H9 (cell line): ENCODE results near the gene MRPS16. TPM values are rescaled to one million over a fixed set of nuclear protein-coding genes. Genes with fewer than 3 reads are reported as not detected.

Experiments
- DNase-seq: peaks from one replicate; pipeline ENCODE4 v3.0.0-alpha.2; 2017
- H2AFZ ChIP-seq: one replicate; pipeline ENCODE4 v1.6.1; 2013; ENCODE audit warnings: mild to moderate bottlenecking, low read length, control low read depth, moderate library complexity
- H2AK5ac ChIP-seq: 2 replicates; pipeline ENCODE4 v1.6.1; 2013; ENCODE audit warnings: low read length, control low read depth, mixed read lengths; ENCODE audit not compliant: insufficient read length
- H2BK120ac ChIP-seq: one replicate; pipeline ENCODE4 v1.6.1; 2013; ENCODE audit warnings: low read depth, mild to moderate bottlenecking, low read length, control low read depth, inconsistent platforms; ENCODE audit not compliant: poor library complexity, severe bottlenecking
- H2BK12ac ChIP-seq: 2 replicates; pipeline ENCODE4 v1.6.1; 2013; ENCODE audit warnings: low read length, control low read depth, mixed read lengths, low read depth; ENCODE audit not compliant: insufficient read length
- H2BK15ac ChIP-seq: 2 replicates; pipeline ENCODE4 v1.6.1; 2013; ENCODE audit warnings: low read depth, low read length, control low read depth
- H2BK20ac ChIP-seq: one replicate; pipeline ENCODE4 v1.6.1; 2013; ENCODE audit warnings: low read depth, mild to moderate bottlenecking, low read length, control low read depth, inconsistent platforms; ENCODE audit not compliant: poor library complexity, severe bottlenecking
- H2BK5ac ChIP-seq: 2 replicates; pipeline ENCODE4 v1.6.1; 2013; ENCODE audit warnings: low read length, control low read depth, mixed read lengths; ENCODE audit not compliant: insufficient read length
- H3K14ac ChIP-seq: 2 replicates; pipeline ENCODE4 v1.6.1; 2013; ENCODE audit warnings: low read length, control low read depth; ENCODE audit not compliant: insufficient read depth
- H3K18ac ChIP-seq: 2 replicates; pipeline ENCODE4 v1.6.1; 2013; ENCODE audit warnings: low read depth, mild to moderate bottlenecking, mixed read lengths, low read length, control low read depth; ENCODE audit not compliant: insufficient read length
- H3K23ac ChIP-seq: 2 replicates; pipeline ENCODE4 v1.6.1; 2013; ENCODE audit warnings: low read length, control low read depth, mixed read lengths, low read depth; ENCODE audit not compliant: insufficient read length
- H3K23me2 ChIP-seq: 2 replicates; pipeline ENCODE4 v1.6.1; 2013; ENCODE audit warnings: low read depth, mild to moderate bottlenecking, mixed read lengths, low read length, control low read depth; ENCODE audit not compliant: insufficient read length, poor library complexity, severe bottlenecking
- H3K27ac ChIP-seq: 2 replicates; pipeline ENCODE4 v1.5.1; 2013; ENCODE audit warnings: low read length, control low read depth, mixed read lengths, low read depth; ENCODE audit not compliant: insufficient read length
- H3K27me3 ChIP-seq: 2 replicates; pipeline ENCODE4 v1.6.1; 2013; ENCODE audit warnings: low read length, control low read depth, inconsistent platforms; ENCODE audit not compliant: insufficient read depth
- H3K4ac ChIP-seq: 2 replicates; pipeline ENCODE4 v1.6.1; 2013; ENCODE audit warnings: low read depth, mild to moderate bottlenecking, control low read depth, inconsistent platforms, low read length, moderate library complexity
- H3K4me1 ChIP-seq: 2 replicates; pipeline ENCODE4 v1.6.1; 2013; ENCODE audit warnings: low read length, control low read depth, inconsistent platforms; ENCODE audit not compliant: insufficient read depth
- H3K4me2 ChIP-seq: 2 replicates; pipeline ENCODE4 v1.6.1; 2013; ENCODE audit warnings: low read length, control low read depth, mixed read lengths; ENCODE audit not compliant: insufficient read length, insufficient read depth
- H3K56ac ChIP-seq: 2 replicates; pipeline ENCODE4 v1.6.1; 2013; ENCODE audit warnings: low read depth, mild to moderate bottlenecking, mixed read lengths, low read length, control low read depth; ENCODE audit not compliant: insufficient read length
- H3K79me1 ChIP-seq: 2 replicates; pipeline ENCODE4 v1.6.1; 2013; ENCODE audit warnings: low read depth, mild to moderate bottlenecking, moderate library complexity, low read length, control low read depth, inconsistent platforms; ENCODE audit not compliant: insufficient read depth, poor library complexity, severe bottlenecking
- H3K79me2 ChIP-seq: 2 replicates; pipeline ENCODE4 v1.6.1; 2013; ENCODE audit warnings: low read length, control low read depth, inconsistent platforms; ENCODE audit not compliant: insufficient read depth
- H3K9ac ChIP-seq: 2 replicates; pipeline ENCODE4 v1.6.1; 2013; ENCODE audit warnings: low read length, control low read depth, mixed read lengths; ENCODE audit not compliant: insufficient read length; ENCODE audit errors: extremely low read depth
- H3K9me3 ChIP-seq: one replicate; pipeline ENCODE4 v1.6.1; 2013; ENCODE audit warnings: low read depth, low read length, inconsistent platforms; ENCODE audit not compliant: control insufficient read depth
- H3T11ph ChIP-seq: one replicate; pipeline ENCODE4 v1.6.1; 2013; ENCODE audit warnings: mild to moderate bottlenecking, low read length, control low read depth, inconsistent platforms
- H4K20me1 ChIP-seq: one replicate; pipeline ENCODE4 v1.6.1; 2013; ENCODE audit not compliant: control insufficient read depth, insufficient read length, insufficient read depth
- H4K5ac ChIP-seq: 2 replicates; pipeline ENCODE4 v1.6.1; 2013; ENCODE audit warnings: low read depth, mild to moderate bottlenecking, mixed read lengths, low read length, control low read depth; ENCODE audit not compliant: insufficient read length
- H4K8ac ChIP-seq: replicated peaks from 2 replicates; pipeline ENCODE4 v1.6.1; 2013; ENCODE audit warnings: low read length, control low read depth, mixed read lengths, low read depth; ENCODE audit not compliant: insufficient read length
- H4K91ac ChIP-seq: 2 replicates; pipeline ENCODE4 v1.6.1; 2013; ENCODE audit warnings: low read depth, mild to moderate bottlenecking, moderate library complexity, mixed read lengths, low read length, control low read depth; ENCODE audit not compliant: insufficient read length
- H3K27ac Mint-ChIP-seq, 3 experiments: 2 replicates in 2 of 3; 3 replicates in 1 of 3; pipeline ENCODE4 v1.8.0; 2020 to 2021; ENCODE audit warnings: mixed read lengths in 3 of 3, mild to moderate bottlenecking in 1 of 3, moderate library complexity in 1 of 3
- H3K27me3 Mint-ChIP-seq: 2 replicates; pipeline ENCODE4 v1.8.0; 2021; ENCODE audit warnings: low read depth, mild to moderate bottlenecking, moderate library complexity, mixed read lengths
- H3K36me3 Mint-ChIP-seq, 3 experiments: 2 replicates in 2 of 3; 3 replicates in 1 of 3; pipeline ENCODE4 v1.8.0; 2020 to 2021; ENCODE audit warnings: low read depth in 3 of 3, mixed read lengths in 3 of 3; ENCODE audit not compliant: insufficient read depth in 1 of 3
- H3K4me1 Mint-ChIP-seq, 2 experiments: 2 replicates each; pipeline ENCODE4 v1.8.0; 2020; ENCODE audit warnings: mixed read lengths in 2 of 2
- H3K4me3 Mint-ChIP-seq, 2 experiments: 2 replicates in 1 of 2; 3 replicates in 1 of 2; pipeline ENCODE4 v1.8.0; 2020 to 2021; ENCODE audit warnings: mild to moderate bottlenecking in 2 of 2, mixed read lengths in 2 of 2, moderate library complexity in 1 of 2
- H3K9me3 Mint-ChIP-seq, 2 experiments: 2 replicates in 1 of 2; 3 replicates in 1 of 2; pipeline ENCODE4 v1.8.0; 2020; ENCODE audit warnings: mild to moderate bottlenecking in 2 of 2, mixed read lengths in 2 of 2, moderate library complexity in 1 of 2
- CTCF ChIP-seq: fragments of 200-600 bp; sonication (generic); conservative IDR thresholded peaks from 3 replicates; pipeline ENCODE4 v1.8.0; 2021; ENCODE audit warnings: antibody characterized with exemption, mild to moderate bottlenecking
- WGBS: extraction: QIAGEN DNeasy Blood & Tissue Kit; methylation state at CpG from one replicate; pipeline ENCODE4 v1.1.7; 2013; ENCODE audit warnings: missing lambda C conversion rate, low lambda C conversion rate, mixed read lengths; ENCODE audit not compliant: insufficient read length; ENCODE audit errors: extremely low coverage; 5-methylcytosine and 5-hydroxymethylcytosine counted together
- total RNA-seq: library from RNA; stranded (reverse); gene quantifications from 2 replicates; pipeline ENCODE4 v1.2.1, GENCODE V29; 2021

The MRPS16 gene
- total RNA-seq, 1 experiment from 2014 or later, result 122 TPM

- WGBS, result no CpG with 5 or more reads among the region's 1 CpG
- Mint-ChIP-seq H3K4me1 (no peaks in the 10 kb centered on the region), H3K36me3 (peaks cover 0 to 12% (median 11%) of the 10 kb centered on the region in 3 experiments; a peak in 5 of 7 replicates), H3K4me3 (no peak overlapping the region), H3K9me3 (no peaks in the 10 kb centered on the region), H3K27me3 (no peaks in the 10 kb centered on the region), H3K27ac (no peak overlapping the region)
- Histone ChIP-seq H3K23me2 (no peaks in the 10 kb centered on the region), H3K79me1 (no peaks in the 10 kb centered on the region), H3K9me3 (no peaks in the 10 kb centered on the region), H3K14ac (no peak overlapping the region), H2BK5ac (no peak overlapping the region), H4K91ac (no peak overlapping the region), H3K4me2 (no peak overlapping the region), H4K8ac (no peak overlapping the region), H3K27me3 (no peaks in the 10 kb centered on the region), H4K20me1 (no peaks in the 10 kb centered on the region), H3K4ac (no peak overlapping the region), H2BK20ac (no peak overlapping the region), H2BK120ac (no peak overlapping the region), H2BK15ac (no peak overlapping the region), H2BK12ac (no peak overlapping the region), H3K79me2 (no peaks in the 10 kb centered on the region), H3K23ac (no peak overlapping the region), H3K27ac (no peak overlapping the region), H4K5ac (no peak overlapping the region), H3T11ph (no peak overlapping the region), H2AK5ac (no peak overlapping the region), H3K9ac (no peak overlapping the region), H3K56ac (no peak overlapping the region), H3K4me1 (no peaks in the 10 kb centered on the region), H3K18ac (no peak overlapping the region), H2AFZ (no peak overlapping the region)
- DNase-seq, result no peak
- no peak for TF ChIP-seq CTCF
Observed at GRCh38 chr10:73215749-73216148, 36.7 kb downstream of the MRPS16 start.
